Measurements from ENCODE around the gene NUTM2G.
A peak's percentile ranks its signal among the peaks of the same experiment; 100 is the strongest.
"Not testable (repeated sequence)": the region's sequence is repeated elsewhere in the genome, so short reads cannot be mapped to it uniquely, and the experiment has no call there.

Gene NUTM2G

DNA sequence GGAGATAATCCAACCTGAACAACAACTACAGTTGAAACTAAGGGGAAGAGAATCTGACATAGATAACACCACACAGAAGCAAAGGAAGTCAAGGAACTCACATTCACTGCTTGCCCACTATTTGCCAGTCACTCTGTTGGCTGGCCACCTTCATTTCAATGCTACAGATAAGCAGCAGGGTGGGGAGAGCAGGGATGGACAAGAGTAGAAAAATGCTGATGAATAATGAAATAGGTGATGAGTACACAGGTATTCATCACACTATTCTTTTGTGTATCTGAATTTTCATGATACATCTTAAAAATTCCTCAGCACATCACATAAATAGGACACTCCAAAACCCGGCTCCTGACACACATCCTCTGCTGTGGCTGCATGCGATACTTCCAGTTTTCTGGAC is 21.9 kb downstream of the NUTM2G start:
- not testable (repeated sequence) for DNase-seq

DNA sequence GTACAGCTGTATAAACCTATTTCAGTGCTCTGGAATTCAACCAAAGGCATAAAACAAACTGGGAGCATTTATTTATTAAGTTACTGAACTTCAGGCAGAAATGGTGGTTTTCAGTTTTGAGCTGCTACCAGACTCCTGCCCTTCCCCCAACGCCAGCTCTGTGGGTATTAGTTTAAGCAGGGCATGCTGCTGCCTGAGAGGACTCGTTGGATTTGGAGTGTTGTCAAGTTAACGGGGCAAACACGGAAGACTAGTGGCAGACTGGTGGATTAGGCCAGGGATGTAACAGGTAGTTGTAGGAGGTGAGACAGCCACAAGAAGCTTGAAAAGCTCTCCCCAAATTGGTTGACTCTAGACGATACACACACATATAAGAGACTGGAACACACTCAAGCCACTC is 38.9 kb downstream of the NUTM2G start:
- DNase-seq = not testable (repeated sequence)

DNA sequence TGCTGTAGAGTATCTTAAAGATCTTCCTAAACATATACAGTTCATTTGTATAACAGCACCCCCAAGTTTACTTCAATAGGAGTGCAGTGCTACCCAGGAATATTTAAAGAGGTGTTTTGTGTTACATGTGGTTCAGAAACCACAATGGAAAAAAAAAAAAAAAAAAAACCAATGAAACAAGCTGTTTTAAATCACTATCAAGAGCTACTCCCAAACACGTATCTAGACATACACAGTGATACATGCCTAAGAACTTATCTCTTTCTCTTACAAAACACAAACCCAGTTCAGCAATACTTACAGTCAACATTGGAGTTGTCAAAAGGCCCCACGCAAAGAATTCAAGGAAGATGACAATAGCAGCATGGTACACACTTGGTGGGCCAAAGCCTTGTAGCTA is 43.9 kb downstream of the NUTM2G start:
- DNase-seq = not testable (repeated sequence)

DNA sequence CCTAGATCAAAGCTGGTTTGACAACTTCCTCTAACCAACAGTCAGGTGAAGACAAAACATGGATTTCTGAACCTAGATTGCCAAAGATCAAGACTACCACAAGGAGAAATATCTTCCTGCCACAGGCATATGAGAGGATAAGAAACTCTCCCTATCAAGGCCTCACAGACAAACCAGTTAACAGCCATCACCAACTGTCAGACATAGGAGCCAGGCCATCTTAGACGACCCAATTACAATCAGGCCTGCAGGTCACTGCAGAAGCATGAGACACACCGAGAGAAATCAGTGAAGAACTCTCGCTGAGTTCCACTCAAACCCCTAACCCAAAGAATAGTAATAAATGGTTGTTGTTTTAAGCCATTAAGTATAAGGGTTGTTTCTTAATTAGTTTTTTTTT is 45.4 kb downstream of the NUTM2G start:
- DNase-seq = peak; percentile 7

DNA sequence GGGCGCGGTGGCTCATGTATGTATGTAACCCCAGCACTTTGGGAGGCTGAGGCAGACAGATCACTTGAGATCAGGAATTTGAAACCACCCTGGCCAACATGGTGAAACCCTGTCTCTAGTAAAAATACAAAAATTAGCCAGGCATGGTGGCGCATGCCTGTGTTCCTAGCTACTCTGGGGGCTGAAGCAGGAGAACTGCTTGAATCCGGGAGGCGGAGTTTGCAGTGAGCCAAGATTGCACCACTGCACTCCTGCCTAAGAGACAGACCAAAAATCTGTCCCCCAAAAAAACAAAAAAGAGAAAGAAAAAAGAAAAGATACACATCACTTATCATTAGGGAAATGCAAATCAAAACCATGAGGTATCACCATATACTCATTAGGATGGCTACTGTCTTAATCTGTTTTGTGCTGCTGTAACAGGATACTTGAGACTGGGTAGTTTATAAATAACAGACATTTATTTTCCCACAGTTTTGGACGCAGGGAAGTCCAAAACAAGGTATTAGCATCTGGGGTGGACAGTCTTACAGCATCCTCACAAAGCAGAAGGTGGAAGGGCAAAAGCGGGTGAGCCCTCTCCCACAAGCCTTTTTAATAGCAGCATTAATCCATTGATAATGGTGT is 55.0 kb downstream of the NUTM2G start:
- not testable (repeated sequence) for DNase-seq

DNA sequence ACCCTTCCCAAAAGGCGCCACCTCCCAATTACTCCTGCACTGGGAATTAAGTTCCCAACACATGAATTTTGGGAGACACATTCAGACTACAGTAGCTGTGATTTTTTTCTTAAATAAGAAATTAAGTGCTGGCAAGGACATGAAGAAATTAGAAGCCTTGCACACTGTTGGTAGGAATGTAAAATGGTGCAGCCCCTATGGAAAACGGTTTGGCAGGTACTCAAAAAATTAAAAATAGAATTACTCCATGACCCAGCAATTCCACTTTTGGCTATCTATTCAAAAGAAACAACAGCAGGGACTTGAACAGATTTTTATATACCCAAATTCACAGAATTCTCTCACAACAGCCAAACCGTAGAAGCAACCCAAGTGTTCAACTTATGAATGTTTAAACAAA is 55.5 kb downstream of the NUTM2G start:
- DNase-seq = not testable (repeated sequence)

DNA sequence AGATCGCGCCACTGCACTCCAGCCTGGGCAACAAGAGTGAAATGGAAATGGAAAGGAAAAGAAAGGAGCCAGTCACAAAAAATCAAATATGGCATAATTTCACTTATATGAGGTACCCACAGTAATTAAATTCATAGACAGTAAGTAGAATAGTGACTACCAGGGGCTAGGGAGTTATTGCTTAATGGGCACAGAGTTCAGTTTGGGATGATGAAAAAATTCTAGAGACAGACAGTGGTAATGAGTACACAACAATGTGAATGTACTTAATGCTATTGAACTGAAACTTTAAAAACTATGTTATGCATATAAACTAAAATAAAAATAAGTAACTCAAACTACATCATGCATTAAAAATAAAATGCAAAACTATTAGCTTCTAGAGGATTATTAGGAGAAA is 56.2 kb downstream of the NUTM2G start:
- DNase-seq = not testable (repeated sequence)

Data from retina (tissue), 1 donor.